Measurements from ENCODE around the gene GABRG3. TPM values are rescaled to one million over a fixed set of nuclear protein-coding genes. Genes with fewer than 3 reads are reported as not detected.

GABRG3 gene
- total RNA-seq, 1 experiment from 2014 or later, result 0.15 TPM

DNA sequence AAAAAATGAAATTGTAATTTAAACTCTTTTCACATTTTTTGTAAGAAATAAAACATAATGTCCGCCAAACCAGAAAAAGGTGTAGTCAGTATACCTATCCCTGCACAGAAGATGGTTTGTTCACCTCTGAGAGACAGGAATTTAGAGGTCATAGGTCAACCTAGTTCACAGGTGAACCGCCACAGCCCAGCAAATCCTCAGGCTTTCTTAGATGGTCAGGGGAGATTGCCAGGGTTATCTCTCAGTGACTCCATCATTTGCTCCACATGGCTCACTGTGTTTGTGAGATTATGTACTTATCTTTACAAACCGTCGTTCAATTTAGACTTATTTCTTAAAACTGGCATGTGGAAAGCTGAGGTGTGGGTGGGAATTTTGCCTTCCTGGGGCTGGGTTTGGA, 264.2 kb downstream of the GABRG3 start:
- no peak overlapping the region for H3K4me2 ChIP-seq (ENCODE audit: insufficient read depth, insufficient read length, low read length)
- no peak overlapping the region for H3K4ac ChIP-seq (ENCODE audit: low read depth, low read length)
- no peak overlapping the region for H3K18ac ChIP-seq (ENCODE audit: insufficient read length, low read depth, low read length)
- H4K91ac ChIP-seq (ENCODE audit: insufficient read length, low read depth, low read length), result no peak overlapping the region
- H2BK5ac ChIP-seq (ENCODE audit: insufficient read length, low read length), result no peak overlapping the region
- no peak for DNase-seq
- no peaks in the 10 kb centered on the region for H3K23me2 ChIP-seq (ENCODE audit: insufficient read length, low read depth, low read length, poor library complexity, severe bottlenecking)
- Mint-ChIP-seq H3K4me3 (no peak overlapping the region), H3K9me3 (no peaks in the 10 kb centered on the region), H3K27ac (no peak overlapping the region), H3K36me3 (ENCODE audit: insufficient read depth in 1 of 3, low read depth in 3 of 3) (no peaks in the 10 kb centered on the region), H3K4me1 (peaks cover 5 to 6% of the 10 kb centered on the region in 2 experiments; a peak in 3 of 4 replicates), H3K27me3 (ENCODE audit: low read depth) (no peaks in the 10 kb centered on the region)
- H3K27me3 ChIP-seq (ENCODE audit: insufficient read depth, low read length), result no peaks in the 10 kb centered on the region
- no peak overlapping the region for H2BK15ac ChIP-seq (ENCODE audit: low read depth, low read length)
- no peak overlapping the region for H3T11ph ChIP-seq (ENCODE audit: low read length)
- no peaks in the 10 kb centered on the region for H3K4me1 ChIP-seq (ENCODE audit: insufficient read depth, low read length)
- H2AFZ ChIP-seq (ENCODE audit: low read length), result no peak overlapping the region
- no peak overlapping the region for H2AK5ac ChIP-seq (ENCODE audit: insufficient read length, low read length)
- H3K79me1 ChIP-seq (ENCODE audit: insufficient read depth, low read depth, low read length, poor library complexity, severe bottlenecking), result no peaks in the 10 kb centered on the region
- no peak overlapping the region for H2BK120ac ChIP-seq (ENCODE audit: low read depth, low read length, poor library complexity, severe bottlenecking)
- H3K27ac ChIP-seq (ENCODE audit: insufficient read length, low read depth, low read length), result no peak overlapping the region
- no peak overlapping the region for H4K8ac ChIP-seq (replicated peaks; ENCODE audit: insufficient read length, low read depth, low read length)
- no peak overlapping the region for H2BK12ac ChIP-seq (ENCODE audit: insufficient read length, low read depth, low read length)
- H3K9me3 ChIP-seq (ENCODE audit: control insufficient read depth, low read depth, low read length), result no peaks in the 10 kb centered on the region
- no CpG with 5 or more reads among the region's 4 CpGs for WGBS (ENCODE audit: extremely low coverage, insufficient read length, low lambda C conversion rate)
- H4K20me1 ChIP-seq (ENCODE audit: control insufficient read depth, insufficient read depth, insufficient read length), result no peaks in the 10 kb centered on the region
- TF ChIP-seq, protein P1, sequence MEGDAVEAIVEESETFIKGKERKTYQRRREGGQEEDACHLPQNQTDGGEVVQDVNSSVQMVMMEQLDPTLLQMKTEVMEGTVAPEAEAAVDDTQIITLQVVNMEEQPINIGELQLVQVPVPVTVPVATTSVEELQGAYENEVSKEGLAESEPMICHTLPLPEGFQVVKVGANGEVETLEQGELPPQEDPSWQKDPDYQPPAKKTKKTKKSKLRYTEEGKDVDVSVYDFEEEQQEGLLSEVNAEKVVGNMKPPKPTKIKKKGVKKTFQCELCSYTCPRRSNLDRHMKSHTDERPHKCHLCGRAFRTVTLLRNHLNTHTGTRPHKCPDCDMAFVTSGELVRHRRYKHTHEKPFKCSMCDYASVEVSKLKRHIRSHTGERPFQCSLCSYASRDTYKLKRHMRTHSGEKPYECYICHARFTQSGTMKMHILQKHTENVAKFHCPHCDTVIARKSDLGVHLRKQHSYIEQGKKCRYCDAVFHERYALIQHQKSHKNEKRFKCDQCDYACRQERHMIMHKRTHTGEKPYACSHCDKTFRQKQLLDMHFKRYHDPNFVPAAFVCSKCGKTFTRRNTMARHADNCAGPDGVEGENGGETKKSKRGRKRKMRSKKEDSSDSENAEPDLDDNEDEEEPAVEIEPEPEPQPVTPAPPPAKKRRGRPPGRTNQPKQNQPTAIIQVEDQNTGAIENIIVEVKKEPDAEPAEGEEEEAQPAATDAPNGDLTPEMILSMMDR (conservative IDR thresholded peaks at IDR 0.05), result no peak
- H3K56ac ChIP-seq (ENCODE audit: insufficient read length, low read depth, low read length), result no peak overlapping the region
- H4K5ac ChIP-seq (ENCODE audit: insufficient read length, low read depth, low read length), result no peak overlapping the region
- no peak overlapping the region for H3K14ac ChIP-seq (ENCODE audit: insufficient read depth, low read length)
- H3K79me2 ChIP-seq (ENCODE audit: insufficient read depth, low read length), result no peaks in the 10 kb centered on the region
- H2BK20ac ChIP-seq (ENCODE audit: low read depth, low read length, poor library complexity, severe bottlenecking), result no peak overlapping the region
- no peak overlapping the region for H3K23ac ChIP-seq (ENCODE audit: insufficient read length, low read depth, low read length)
- no peak overlapping the region for H3K9ac ChIP-seq (ENCODE audit: extremely low read depth, insufficient read length, low read length)
